IPS-NIHi11 (cell line): ENCODE measurements around the gene LZTS2.
A peak's percentile ranks its signal among the peaks of the same experiment; 100 is the strongest.
"Not testable (repeated sequence)": the region's sequence is repeated elsewhere in the genome, so short reads cannot be mapped to it uniquely, and the experiment has no call there.

ENCODE experiments used
- DNase-seq: peaks from one replicate; pipeline ENCODE4 v3.0.0; 2012; ENCODE audit warnings: mixed read lengths, low spot score

Gene LZTS2

DNA sequence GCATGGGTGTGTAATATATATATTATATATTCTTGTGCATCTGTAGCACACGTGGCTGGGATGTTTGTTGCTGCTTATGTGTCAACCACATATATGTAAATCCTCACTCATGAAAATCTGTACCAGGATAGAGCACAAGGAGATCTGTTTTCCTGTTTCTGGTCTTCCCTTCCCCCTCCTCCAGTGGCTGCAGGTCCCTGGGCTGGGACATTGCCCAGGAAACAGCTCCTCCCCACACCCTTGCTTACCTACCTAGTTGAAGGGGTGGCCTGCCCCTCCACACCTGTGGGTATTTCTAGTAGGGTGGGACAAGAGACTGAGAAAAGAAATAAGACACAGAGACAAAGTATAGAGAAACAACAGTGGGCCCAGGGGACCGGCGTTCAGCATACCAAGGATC lies 33.7 kb downstream of the LZTS2 start:
- no peak for DNase-seq

- DNase-seq = not testable (repeated sequence)
These were observed 34.8 kb downstream of the LZTS2 start for GRCh38 chr10:101034404-101034803.

- DNase-seq = no peak
These were observed 35.7 kb downstream of the LZTS2 start for GRCh38 chr10:101035314-101035713.

DNA sequence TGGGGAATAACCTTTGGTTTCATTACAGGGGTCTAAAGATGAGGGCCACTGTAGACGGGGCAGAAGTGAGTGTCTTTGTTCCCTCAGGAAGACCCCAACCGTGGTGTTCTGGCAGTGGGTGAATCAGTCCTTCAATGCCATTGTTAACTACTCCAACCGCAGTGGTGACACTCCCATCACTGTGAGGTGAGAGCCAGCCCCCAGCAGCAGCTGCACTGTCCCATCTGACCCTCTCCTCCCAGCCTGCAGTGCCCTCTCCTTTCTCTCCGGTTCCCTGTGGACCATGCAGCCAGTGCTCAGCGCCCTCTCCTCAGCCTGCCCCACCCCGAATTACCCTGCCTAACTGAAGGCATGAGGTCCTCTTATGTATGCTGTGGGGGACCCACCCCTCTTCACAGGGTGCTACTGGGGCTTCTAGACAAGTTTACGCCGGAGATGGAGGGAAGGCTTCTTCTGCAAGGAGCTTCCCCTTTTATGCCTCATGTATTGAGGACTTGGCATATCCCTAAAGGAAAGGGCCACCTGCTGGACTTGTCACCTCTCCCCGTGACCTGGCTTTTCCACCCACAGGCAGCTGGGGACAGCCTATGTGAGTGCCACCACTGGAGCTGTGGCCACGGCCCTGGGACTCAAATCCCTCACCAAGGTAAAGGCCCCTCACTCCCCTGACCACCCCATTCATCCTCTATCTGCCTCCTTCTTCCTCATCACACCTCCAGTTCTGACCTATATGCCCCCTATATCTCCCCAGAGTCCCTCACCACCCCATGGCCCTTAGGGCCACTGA lies 36.5 kb downstream of the LZTS2 start:
- DNase-seq = no peak

DNA sequence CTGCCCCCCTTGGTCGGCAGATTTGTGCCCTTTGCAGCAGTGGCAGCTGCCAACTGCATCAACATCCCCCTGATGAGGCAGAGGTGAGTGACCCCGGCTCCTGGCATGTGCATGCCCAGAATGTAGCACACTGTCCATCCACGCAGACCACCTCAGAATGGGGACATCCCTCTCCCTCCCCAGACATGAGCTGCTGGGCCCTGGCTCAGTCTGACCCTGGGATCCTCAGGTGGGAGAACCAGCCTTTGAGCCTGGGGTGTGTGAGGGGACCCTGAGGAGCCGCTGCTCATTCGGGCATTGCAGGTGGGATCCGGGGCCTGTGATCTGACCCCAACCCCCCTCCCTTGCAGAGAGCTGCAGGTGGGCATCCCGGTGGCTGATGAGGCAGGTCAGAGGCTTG lies 37.1 kb downstream of the LZTS2 start:
- no peak for DNase-seq

DNA sequence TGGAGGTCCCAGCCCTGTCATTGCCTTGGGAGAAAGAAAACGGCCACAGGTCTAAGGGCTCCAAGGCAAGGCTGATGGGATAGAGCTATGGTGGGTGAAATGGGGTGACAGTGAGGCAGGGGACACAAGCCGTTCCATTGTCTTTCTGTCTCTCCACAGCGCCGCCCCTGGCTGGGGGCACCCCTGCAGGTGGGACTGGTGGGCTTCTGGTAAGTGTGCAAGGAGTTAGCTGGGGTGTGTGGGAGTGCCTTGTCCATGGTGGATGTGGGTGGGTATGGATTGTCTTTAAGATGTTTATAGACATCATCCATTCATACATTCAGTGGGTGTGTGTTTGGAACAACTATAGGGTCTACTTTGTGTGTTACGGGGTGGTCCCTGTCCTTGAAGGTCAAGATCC lies 38.9 kb downstream of the LZTS2 start:
- peak; percentile 19 for DNase-seq

DNA sequence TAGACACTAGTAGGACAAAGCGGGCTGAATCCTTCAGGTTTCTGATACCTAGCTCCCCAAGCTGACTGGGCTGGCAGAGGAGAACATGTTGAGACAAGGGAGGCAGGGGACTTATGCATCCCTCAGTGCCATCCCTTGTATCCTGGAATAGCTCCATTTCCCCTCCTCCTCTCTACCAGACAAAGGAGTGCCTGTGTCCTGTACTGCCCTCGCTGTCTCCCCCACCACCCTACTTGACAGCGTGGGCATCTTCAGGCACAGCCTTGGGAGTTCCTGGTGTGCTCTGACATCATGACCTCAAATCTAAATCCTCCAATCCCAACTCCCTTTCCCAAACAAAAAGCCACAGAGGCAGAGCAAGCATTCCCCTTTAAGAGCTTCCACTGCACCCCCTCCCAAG lies 40.5 kb downstream of the LZTS2 start:
- DNase-seq = no peak

DNA sequence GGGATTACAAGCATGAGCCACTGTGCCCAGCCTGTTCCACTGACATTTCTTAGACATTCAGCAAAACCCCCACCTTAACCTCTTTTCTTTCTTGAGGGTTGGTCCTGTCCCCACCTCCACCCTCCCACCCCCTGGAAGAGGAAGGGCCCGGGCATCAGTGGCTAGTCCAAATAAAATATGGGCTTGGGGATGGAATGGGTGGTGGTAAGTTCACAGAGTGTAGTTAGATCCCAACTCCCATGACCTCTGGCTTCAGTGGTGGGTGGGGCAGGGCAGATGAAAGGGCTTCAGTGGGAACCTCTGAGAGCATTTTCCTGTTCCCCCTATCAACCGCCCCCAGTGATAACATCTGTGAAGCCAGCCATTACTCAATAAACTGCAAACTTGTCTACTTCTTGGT lies 41.2 kb downstream of the LZTS2 start:
- no peak for DNase-seq

DNA sequence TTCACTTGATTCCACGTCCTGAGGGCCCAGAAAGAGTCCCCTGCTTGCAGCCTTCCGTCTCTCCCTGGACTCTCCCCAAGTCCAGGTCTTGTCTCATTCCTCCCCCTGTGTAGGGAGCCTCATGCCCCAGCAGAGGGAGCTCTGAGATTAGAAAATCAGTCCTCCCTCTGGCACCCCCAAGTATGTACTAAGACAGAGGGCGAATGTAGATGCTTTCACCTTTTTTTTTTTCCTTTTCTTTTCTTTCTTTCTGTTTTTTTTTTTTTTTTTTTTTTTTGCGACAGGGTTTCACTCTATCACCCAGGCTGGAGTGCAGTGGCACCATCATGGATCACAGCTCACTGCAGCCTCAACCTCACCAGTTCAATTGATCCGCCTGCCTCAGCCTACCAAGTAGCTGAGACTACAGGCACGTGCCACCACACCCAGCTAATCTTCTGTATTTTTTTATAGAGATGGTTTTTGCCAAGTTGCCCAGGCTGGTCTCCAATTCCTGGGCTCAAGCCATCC lies 41.7 kb downstream of the LZTS2 start:
- DNase-seq = peak; percentile 80

- DNase-seq = no peak
These were observed 42.5 kb downstream of the LZTS2 start for GRCh38 chr10:101042118-101042517.

- peak; percentile 92 for DNase-seq
These were observed 43.2 kb downstream of the LZTS2 start for GRCh38 chr10:101042667-101043362.

DNA sequence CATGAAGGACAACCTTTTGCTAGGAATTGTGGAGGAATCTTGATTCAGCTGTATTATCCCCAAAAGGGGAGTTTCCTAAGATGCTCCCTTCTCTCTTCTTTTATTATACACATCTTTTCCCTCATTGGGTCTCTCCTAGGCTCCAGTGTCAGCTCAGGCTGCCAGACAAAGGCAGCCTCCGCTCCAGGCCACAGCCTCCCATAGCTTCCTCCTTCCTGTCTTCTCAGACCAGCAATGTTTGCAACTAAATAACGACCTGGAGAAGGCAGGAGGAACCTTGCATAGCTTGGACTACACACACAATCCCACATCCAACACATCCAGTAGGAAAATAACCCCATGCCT lies 43.7 kb downstream of the LZTS2 start:
- DNase-seq = no peak

- DNase-seq = no peak
These were observed 44.5 kb downstream of the LZTS2 start for GRCh38 chr10:101044117-101044516.

- peak; percentile 35 for DNase-seq
These were observed 47.0 kb downstream of the LZTS2 start for GRCh38 chr10:101046332-101047238.

DNA sequence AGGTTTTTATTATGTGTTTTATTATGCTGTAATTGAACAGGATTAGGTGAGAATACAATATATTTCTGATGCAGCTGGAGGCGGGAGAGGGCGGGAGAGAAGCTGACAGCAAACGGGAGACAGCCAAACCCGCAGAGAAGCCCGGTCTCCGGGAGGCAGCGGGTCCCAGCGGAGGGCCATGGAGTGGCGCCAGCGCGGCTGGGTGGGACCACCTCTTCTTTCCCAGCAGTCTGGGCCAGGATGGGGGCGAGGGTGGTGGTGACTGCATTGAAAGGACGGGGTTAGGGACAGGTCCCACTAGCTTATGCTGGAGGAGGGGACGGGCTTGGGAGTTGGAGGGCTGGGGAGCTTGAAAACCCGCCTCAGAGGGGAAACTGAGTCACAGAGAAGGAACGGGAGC lies 47.7 kb downstream of the LZTS2 start:
- peak; percentile 21 for DNase-seq

GRCh38 chr10:101047961-101048892 lies 48.6 kb downstream of the LZTS2 start:
- peak; percentile 70 for DNase-seq

DNA sequence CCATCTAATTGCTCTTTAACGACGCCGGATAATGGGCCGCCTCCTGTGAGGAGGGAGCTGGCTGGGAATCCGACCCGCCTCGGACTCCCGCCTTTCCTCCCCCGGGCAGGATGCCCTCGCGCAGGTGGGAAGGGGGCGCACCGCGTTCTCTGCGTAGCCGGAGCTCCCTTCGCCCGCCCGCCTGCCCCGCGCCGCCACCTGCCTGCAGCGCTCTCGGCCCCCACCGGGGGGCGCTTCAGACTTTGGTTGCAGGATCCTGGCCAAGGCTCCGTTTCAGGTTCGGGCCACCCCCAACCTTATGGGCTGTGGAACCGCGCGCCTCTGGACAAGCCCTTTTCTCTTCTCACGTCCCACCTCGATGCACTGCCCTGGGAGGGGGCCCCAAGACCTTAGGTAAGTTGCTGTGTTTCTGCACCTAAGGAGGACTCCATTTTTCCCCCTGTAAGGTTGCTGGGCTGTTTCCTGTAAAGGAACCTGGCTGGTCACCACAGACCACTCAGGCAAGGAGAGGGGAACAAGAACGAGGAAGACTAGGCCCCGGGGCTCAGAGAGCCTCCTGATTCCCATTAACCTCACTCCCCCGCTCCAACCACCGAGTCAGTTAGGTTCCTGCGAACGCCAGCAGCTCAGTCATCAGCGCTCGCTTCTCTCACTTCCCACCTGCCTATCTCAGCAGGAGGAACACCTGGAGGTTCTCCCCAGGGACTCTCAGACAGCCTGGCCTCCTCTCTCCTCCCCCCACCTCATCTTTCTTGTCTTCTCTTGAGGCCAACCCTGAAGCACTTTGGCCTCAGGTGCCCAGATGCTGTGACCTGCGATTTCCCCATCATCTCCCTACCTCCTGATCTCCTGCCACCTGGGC lies 50.8 kb downstream of the LZTS2 start:
- DNase-seq = peak; percentile 90

DNA sequence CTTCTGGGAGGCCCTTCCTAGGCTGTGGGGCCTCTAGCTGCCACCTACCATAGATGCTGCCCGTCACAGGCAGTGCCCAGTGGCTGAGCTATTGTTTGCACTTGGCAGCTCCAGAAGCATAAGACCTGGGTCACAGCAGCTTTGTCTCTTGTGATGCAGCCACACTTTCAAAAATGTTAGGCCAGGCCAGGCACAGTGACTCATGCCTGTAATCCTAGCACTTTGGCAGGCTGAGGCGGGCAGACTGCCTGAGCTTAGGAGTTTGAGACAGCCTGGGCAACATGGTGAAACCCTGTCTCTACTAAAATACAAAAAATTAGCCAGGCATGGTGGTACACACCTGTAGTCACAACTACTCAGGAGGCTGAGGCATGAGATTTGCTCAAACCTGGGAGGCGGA lies 52.7 kb downstream of the LZTS2 start:
- DNase-seq = no peak

GRCh38 chr10:101053516-101053915 lies 53.9 kb downstream of the LZTS2 start:
- DNase-seq = no peak

GRCh38 chr10:101054351-101054750 lies 54.7 kb downstream of the LZTS2 start:
- DNase-seq = no peak
